Measurements from ENCODE around the gene DBNDD1.
"Not testable (repeated sequence)": the region's sequence is repeated elsewhere in the genome, so short reads cannot be mapped to it uniquely, and the experiment has no call there.

The DBNDD1 gene

GRCh38 chr16:90018652-90019542 lies at the start of gene DBNDD1:
TSS of gene DBNDD1 (minus strand) at chr16:90019456. CDS start at chr16:90019341, 115 bp downstream.
- no peaks in the 10 kb centered on the region for H3K36me3 ChIP-seq (replicated peaks)
- in situ Hi-C loops (cut with HindIII; ENCODE audit: low pct_ligation_motif_present, low sequenced_read_pairs), result no loop called here

GRCh38 chr16:90061437-90061836 lies 42.2 kb upstream of the DBNDD1 start:
- Histone ChIP-seq H3K27ac (no peak overlapping the region), H3K4me3 (ENCODE audit: low read depth, low read length) (no peak overlapping the region), H3K27me3 (replicated peaks) (no peaks in the 10 kb centered on the region), H3K36me3 (replicated peaks) (no peaks in the 10 kb centered on the region)
- DNase-seq, result no peak
- TF ChIP-seq, protein P1, sequence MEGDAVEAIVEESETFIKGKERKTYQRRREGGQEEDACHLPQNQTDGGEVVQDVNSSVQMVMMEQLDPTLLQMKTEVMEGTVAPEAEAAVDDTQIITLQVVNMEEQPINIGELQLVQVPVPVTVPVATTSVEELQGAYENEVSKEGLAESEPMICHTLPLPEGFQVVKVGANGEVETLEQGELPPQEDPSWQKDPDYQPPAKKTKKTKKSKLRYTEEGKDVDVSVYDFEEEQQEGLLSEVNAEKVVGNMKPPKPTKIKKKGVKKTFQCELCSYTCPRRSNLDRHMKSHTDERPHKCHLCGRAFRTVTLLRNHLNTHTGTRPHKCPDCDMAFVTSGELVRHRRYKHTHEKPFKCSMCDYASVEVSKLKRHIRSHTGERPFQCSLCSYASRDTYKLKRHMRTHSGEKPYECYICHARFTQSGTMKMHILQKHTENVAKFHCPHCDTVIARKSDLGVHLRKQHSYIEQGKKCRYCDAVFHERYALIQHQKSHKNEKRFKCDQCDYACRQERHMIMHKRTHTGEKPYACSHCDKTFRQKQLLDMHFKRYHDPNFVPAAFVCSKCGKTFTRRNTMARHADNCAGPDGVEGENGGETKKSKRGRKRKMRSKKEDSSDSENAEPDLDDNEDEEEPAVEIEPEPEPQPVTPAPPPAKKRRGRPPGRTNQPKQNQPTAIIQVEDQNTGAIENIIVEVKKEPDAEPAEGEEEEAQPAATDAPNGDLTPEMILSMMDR (IDR thresholded peaks at IDR 0.05; ENCODE audit: low read depth, low read length, missing control alignments), result no peak
- in situ Hi-C loops (cut with HindIII; ENCODE audit: low pct_ligation_motif_present, low sequenced_read_pairs), result no loop called here

More at GRCh38 chr16:90018652-90019542, at the start of gene DBNDD1:
- TF ChIP-seq, protein P1 (IDR thresholded peaks at IDR 0.05; ENCODE audit: low read depth, low read length, missing control alignments), result no peak
- peak within 1 kb of the TSS; percentile 51 for H3K4me3 ChIP-seq (ENCODE audit: low read depth, low read length)
- no peak for DNase-seq
- H3K27ac ChIP-seq, result peak within 1 kb of the TSS; percentile 28
- no peaks in the 10 kb centered on the region for H3K27me3 ChIP-seq (replicated peaks)

DNA sequence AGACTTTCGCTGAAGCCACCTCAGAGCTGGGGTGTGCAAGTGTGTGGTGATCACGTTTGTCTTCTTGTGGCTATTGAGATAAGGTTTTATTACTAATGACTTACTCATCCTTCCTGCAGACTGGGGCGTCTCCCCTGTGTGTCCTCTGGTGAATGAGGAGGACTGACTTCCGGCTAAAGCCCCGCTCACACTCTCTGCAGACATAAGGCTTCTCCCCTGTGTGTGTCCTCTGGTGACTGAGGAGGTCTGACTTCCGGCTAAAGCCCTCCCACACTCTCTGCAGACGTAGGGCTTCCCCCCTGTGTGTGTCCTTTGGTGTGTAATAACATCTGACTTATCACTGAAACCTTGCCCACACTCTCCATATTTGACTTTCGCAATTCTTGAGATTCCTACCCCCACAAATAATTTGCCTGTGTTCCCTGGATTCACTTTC lies 38.5 kb upstream of the DBNDD1 start:
- Histone ChIP-seq H3K27ac (peak overlapping the region; percentile 46), H3K27me3 (replicated peaks) (no peaks in the 10 kb centered on the region), H3K4me3 (ENCODE audit: low read depth, low read length) (no peak overlapping the region), H3K36me3 (replicated peaks) (no peaks in the 10 kb centered on the region)
- DNase-seq, result peak; percentile 90
- TF ChIP-seq, protein P1 (IDR thresholded peaks at IDR 0.05; ENCODE audit: low read depth, low read length, missing control alignments), result no peak
- in situ Hi-C loops (cut with HindIII; ENCODE audit: low pct_ligation_motif_present, low sequenced_read_pairs), result no loop called here

GRCh38 chr16:90056521-90056920 lies 37.3 kb upstream of the DBNDD1 start:
- in situ Hi-C loops (cut with HindIII; ENCODE audit: low pct_ligation_motif_present, low sequenced_read_pairs); H3K27me3 ChIP-seq (replicated peaks); H3K27ac ChIP-seq; H3K36me3 ChIP-seq (replicated peaks); H3K4me3 ChIP-seq (ENCODE audit: low read depth, low read length); DNase-seq: not testable (repeated sequence)

DNA sequence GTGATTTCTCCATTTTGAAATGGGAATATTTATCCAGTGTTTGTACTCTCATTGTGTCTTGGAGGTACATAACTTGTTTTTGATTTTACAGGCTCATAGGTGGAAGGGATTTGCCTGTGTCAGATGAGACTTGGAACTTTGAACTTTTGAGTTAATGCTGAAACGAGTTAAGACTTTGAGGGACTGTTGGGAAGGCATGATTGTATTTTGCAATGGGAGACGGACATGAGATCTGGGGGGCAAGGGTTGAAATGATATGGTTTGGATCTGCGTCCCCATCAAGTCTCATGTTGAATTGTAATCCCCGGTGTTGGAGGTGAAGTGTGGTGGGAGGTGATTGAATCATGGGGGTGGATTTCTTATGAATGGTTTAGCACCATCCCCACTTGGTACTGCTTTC lies 36.1 kb upstream of the DBNDD1 start:
- H3K4me3 ChIP-seq (ENCODE audit: low read depth, low read length), result no peak overlapping the region
- in situ Hi-C loops (cut with HindIII; ENCODE audit: low pct_ligation_motif_present, low sequenced_read_pairs), result no loop called here
- H3K36me3 ChIP-seq (replicated peaks), result no peaks in the 10 kb centered on the region
- no peak overlapping the region for H3K27ac ChIP-seq
- H3K27me3 ChIP-seq (replicated peaks), result no peaks in the 10 kb centered on the region
- no peak for DNase-seq
- TF ChIP-seq, protein P1 (IDR thresholded peaks at IDR 0.05; ENCODE audit: low read depth, low read length, missing control alignments), result no peak

GRCh38 chr16:90054554-90054953 lies 35.3 kb upstream of the DBNDD1 start:
- Histone ChIP-seq H3K36me3 (replicated peaks) (no peaks in the 10 kb centered on the region), H3K27ac (no peak overlapping the region), H3K4me3 (ENCODE audit: low read depth, low read length) (no peak overlapping the region), H3K27me3 (replicated peaks) (no peaks in the 10 kb centered on the region)
- no peak for DNase-seq
- in situ Hi-C loops (cut with HindIII; ENCODE audit: low pct_ligation_motif_present, low sequenced_read_pairs), result no loop called here
- TF ChIP-seq, protein P1 (IDR thresholded peaks at IDR 0.05; ENCODE audit: low read depth, low read length, missing control alignments), result no peak
